ENCODE results near the gene TSPAN15.

- no peak for TF ChIP-seq EZH2 (IDR thresholded peaks at IDR 0.05; ENCODE audit: low read depth)
- TF ChIP-seq, protein P1, sequence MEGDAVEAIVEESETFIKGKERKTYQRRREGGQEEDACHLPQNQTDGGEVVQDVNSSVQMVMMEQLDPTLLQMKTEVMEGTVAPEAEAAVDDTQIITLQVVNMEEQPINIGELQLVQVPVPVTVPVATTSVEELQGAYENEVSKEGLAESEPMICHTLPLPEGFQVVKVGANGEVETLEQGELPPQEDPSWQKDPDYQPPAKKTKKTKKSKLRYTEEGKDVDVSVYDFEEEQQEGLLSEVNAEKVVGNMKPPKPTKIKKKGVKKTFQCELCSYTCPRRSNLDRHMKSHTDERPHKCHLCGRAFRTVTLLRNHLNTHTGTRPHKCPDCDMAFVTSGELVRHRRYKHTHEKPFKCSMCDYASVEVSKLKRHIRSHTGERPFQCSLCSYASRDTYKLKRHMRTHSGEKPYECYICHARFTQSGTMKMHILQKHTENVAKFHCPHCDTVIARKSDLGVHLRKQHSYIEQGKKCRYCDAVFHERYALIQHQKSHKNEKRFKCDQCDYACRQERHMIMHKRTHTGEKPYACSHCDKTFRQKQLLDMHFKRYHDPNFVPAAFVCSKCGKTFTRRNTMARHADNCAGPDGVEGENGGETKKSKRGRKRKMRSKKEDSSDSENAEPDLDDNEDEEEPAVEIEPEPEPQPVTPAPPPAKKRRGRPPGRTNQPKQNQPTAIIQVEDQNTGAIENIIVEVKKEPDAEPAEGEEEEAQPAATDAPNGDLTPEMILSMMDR (conservative IDR thresholded peaks at IDR 0.05) = no peak
Measured at GRCh38 chr10:69496352-69497230, 45.3 kb downstream of the TSPAN15 start.
